ENCODE results near the gene CTBP2.

The CTBP2 gene

GRCh38 chr10:125054216-125054615 lies 106.1 kb downstream of the CTBP2 start:
- TF ChIP-seq CTCF (conservative IDR thresholded peaks at IDR 0.05; ENCODE audit: control insufficient read depth, insufficient read depth, low read depth, low read length): no peak
- no peak overlapping the region for H3K4me3 ChIP-seq (ENCODE audit: control insufficient read depth, low read depth, low read length)
- no peak for DNase-seq (ENCODE audit: low read depth)

- H3K4me3 ChIP-seq (ENCODE audit: control insufficient read depth, low read depth, low read length): no peak overlapping the region
- no peak for TF ChIP-seq CTCF (conservative IDR thresholded peaks at IDR 0.05; ENCODE audit: control insufficient read depth, insufficient read depth, low read depth, low read length)
- no peak for DNase-seq (ENCODE audit: low read depth)
Measured at GRCh38 chr10:125052146-125052545, 108.2 kb downstream of the CTBP2 start.

GRCh38 chr10:125050383-125050782 lies 110.0 kb downstream of the CTBP2 start:
- TF ChIP-seq CTCF (conservative IDR thresholded peaks at IDR 0.05; ENCODE audit: control insufficient read depth, insufficient read depth, low read depth, low read length): no peak
- H3K4me3 ChIP-seq (ENCODE audit: control insufficient read depth, low read depth, low read length): no peak overlapping the region
- DNase-seq (ENCODE audit: low read depth): no peak

GRCh38 chr10:125049216-125049881 lies 111.0 kb downstream of the CTBP2 start:
- H3K4me3 ChIP-seq (ENCODE audit: control insufficient read depth, low read depth, low read length): no peak overlapping the region
- TF ChIP-seq CTCF (conservative IDR thresholded peaks at IDR 0.05; ENCODE audit: control insufficient read depth, insufficient read depth, low read depth, low read length): no peak
- DNase-seq (ENCODE audit: low read depth): no peak

- H3K4me3 ChIP-seq (ENCODE audit: control insufficient read depth, low read depth, low read length): no peak overlapping the region
- TF ChIP-seq CTCF (conservative IDR thresholded peaks at IDR 0.05; ENCODE audit: control insufficient read depth, insufficient read depth, low read depth, low read length): peak; percentile 97
- DNase-seq (ENCODE audit: low read depth): peak; percentile 93
Measured at GRCh38 chr10:125048094-125048864, 112.1 kb downstream of the CTBP2 start.

- no peak for TF ChIP-seq CTCF (conservative IDR thresholded peaks at IDR 0.05; ENCODE audit: control insufficient read depth, insufficient read depth, low read depth, low read length)
- DNase-seq (ENCODE audit: low read depth): no peak
- H3K4me3 ChIP-seq (ENCODE audit: control insufficient read depth, low read depth, low read length): no peak overlapping the region
Measured at GRCh38 chr10:125043841-125044658, 116.3 kb downstream of the CTBP2 start.

All from fibroblast of mammary gland (primary cell).